HL-60 (cell line): Measurements from ENCODE around the gene IPPK.

ENCODE experiments used
- POLR2AphosphoS5 ChIP-seq: IDR thresholded peaks from 2 replicates; pipeline ENCODE4 v1.6.1; 2012; ENCODE audit warnings: low read depth
- TF ChIP-seq, protein P1 (sequence below): IDR thresholded peaks from one replicate; pipeline ENCODE4 v1.5.1; 2011; ENCODE audit warnings: low read length, control low read depth, inconsistent platforms; ENCODE audit not compliant: insufficient read depth

DNA sequence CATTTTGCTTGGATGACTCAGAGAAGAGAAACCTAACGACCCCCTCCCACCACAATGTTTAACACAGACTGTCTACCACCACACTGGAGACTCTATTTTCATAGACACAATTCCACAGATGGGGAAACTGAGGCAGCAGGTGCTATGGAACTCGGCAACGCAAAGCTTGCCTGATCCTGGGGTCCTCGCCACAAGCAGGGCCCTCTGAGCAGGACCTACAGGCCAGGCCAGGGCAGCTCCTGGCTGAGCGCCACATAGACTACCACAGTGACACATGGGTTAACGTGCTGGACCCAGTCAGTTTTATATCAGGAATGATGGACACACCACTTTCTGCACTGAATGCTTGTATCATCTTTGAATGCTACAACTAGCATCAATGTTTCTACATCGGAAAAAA is 11.8 kb downstream of the IPPK start:
- TF ChIP-seq, protein P1, sequence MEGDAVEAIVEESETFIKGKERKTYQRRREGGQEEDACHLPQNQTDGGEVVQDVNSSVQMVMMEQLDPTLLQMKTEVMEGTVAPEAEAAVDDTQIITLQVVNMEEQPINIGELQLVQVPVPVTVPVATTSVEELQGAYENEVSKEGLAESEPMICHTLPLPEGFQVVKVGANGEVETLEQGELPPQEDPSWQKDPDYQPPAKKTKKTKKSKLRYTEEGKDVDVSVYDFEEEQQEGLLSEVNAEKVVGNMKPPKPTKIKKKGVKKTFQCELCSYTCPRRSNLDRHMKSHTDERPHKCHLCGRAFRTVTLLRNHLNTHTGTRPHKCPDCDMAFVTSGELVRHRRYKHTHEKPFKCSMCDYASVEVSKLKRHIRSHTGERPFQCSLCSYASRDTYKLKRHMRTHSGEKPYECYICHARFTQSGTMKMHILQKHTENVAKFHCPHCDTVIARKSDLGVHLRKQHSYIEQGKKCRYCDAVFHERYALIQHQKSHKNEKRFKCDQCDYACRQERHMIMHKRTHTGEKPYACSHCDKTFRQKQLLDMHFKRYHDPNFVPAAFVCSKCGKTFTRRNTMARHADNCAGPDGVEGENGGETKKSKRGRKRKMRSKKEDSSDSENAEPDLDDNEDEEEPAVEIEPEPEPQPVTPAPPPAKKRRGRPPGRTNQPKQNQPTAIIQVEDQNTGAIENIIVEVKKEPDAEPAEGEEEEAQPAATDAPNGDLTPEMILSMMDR = no peak
- no peak for TF ChIP-seq POLR2AphosphoS5
